HG02798 (cell line): Measurements from ENCODE around the gene RASSF5.

Experiments used
- ATAC-seq: cut with Tn5 transposase; IDR thresholded peaks from one replicate; pipeline ENCODE4 v1.9.1; 2021; ENCODE audit warnings: mild to moderate bottlenecking; ENCODE audit not compliant: unreplicated experiment, poor library complexity

The RASSF5 gene, protein sequence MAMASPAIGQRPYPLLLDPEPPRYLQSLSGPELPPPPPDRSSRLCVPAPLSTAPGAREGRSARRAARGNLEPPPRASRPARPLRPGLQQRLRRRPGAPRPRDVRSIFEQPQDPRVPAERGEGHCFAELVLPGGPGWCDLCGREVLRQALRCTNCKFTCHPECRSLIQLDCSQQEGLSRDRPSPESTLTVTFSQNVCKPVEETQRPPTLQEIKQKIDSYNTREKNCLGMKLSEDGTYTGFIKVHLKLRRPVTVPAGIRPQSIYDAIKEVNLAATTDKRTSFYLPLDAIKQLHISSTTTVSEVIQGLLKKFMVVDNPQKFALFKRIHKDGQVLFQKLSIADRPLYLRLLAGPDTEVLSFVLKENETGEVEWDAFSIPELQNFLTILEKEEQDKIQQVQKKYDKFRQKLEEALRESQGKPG

DNA sequence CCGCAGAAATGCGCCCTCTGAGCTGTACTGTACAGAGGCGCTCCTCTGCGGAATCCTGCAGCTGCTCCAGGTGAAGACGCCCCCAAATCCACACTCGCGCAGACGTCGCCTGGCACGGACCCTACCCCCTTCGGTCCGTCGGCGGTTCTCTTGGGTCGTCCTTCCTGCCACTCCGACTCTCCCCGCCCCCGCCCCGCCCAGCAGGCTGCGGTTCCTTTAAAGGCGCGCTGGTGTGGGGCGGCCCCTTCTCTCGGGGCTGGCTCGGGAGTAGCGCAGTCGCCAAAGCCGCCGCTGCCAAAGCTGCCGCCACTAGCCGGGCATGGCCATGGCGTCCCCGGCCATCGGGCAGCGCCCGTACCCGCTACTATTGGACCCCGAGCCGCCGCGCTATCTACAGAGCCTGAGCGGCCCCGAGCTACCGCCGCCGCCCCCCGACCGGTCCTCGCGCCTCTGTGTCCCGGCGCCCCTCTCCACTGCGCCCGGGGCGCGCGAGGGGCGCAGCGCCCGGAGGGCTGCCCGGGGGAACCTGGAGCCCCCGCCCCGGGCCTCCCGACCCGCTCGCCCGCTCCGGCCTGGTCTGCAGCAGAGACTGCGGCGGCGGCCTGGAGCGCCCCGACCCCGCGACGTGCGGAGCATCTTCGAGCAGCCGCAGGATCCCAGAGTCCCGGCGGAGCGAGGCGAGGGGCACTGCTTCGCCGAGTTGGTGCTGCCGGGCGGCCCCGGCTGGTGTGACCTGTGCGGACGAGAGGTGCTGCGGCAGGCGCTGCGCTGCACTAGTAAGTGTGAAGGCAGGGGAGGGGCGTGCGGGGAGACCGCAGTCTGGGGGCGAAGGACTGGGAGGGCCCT is at the start of gene RASSF5:
TSS of gene RASSF5 (plus strand) at position 248 of the 846 bp plus-strand sequence. CDS start at position 320, 72 bp downstream.
- ATAC-seq = peak; percentile 63

GRCh38 chr1:206459703-206460102 is 47.6 kb upstream of the RASSF5 start:
- no peak for ATAC-seq

- no peak for ATAC-seq
These were observed 46.4 kb upstream of the RASSF5 start for GRCh38 chr1:206460836-206461426.

- peak; percentile 64 for ATAC-seq
These were observed 45.5 kb upstream of the RASSF5 start for GRCh38 chr1:206461602-206462455.

DNA sequence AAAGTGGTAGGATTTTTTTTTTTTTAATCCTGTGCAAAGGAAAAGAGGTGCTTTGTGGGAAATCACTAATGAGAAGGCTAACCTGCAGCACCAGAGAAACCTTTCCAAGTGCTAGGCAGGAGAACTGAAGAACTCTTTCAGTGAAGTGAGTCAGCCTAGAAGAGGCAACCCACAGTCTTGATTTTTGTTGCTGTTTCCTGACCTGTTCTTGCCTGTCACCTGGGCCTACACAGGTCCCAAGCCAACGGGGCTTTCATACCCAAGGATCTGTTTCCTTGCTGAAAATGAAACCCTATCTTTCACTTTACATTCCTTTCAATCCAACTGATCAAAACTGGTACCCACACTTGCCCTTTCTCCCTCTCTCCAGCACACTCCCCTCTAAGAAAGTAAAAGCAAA is 44.2 kb upstream of the RASSF5 start:
- ATAC-seq = no peak

DNA sequence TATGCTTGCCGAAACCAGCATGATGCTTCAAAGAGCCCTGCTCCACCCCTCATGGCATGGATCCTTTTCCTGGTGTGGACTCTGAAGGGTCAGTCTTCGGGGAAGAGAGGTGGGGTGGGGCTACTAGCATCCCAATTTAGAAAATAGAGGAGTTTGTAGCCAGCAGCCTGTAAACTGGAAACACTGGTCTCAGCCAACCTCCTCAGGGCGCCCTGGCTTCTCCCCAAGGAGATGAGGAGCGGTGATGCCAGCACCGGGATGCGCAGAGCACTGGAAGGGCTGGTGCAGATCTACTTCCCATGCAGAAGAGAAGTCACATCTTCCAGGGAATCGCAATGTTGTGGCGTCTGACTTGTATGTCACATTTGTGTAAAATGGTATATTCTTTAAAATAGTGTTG is 43.4 kb upstream of the RASSF5 start:
- no peak for ATAC-seq

DNA sequence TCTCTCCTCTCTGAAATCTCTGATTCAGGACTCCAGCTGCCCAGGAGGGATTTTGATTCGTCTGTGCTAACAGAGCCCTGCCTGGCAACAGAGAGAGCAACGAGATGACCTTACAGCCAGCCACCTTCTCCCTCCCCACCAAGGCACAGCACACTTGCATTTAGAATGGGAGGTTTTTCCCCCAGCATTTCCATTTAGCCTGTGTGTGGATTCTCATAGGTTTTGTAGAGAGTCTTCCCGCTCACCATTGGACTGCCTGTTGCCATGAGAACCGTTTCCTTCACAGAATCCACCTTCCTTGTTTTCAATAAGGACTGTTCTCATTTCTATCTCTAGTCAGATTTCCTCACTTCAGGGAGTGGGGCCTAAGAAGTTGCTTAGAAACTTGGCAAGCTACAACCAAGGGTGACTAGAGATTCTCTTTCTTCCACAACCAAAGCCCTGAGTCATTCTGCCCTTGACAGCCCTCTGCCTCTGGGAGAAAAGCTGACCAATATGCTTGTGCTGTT is 42.8 kb upstream of the RASSF5 start:
- no peak for ATAC-seq

DNA sequence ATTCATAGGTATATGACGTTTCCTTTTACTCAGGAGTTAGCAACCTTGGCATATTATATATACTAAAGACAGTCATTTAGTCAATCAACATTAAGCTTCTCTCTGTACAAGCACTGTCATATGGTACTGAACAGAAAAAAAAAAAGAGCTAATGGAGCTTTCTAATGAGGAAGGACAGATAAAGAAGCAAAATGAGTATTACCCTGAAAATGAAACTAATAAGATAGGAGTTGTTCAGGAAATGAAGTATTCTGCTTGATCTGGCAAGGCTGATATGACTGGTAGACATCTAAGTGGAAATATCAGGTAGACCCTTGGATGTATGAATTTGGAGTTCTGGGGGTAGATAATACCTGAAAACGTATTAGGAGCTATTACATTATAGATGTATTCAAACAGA is 41.4 kb upstream of the RASSF5 start:
- ATAC-seq = no peak

GRCh38 chr1:206466840-206467649 is 40.3 kb upstream of the RASSF5 start:
- ATAC-seq = no peak

GRCh38 chr1:206467915-206468314 is 39.4 kb upstream of the RASSF5 start:
- ATAC-seq = no peak

DNA sequence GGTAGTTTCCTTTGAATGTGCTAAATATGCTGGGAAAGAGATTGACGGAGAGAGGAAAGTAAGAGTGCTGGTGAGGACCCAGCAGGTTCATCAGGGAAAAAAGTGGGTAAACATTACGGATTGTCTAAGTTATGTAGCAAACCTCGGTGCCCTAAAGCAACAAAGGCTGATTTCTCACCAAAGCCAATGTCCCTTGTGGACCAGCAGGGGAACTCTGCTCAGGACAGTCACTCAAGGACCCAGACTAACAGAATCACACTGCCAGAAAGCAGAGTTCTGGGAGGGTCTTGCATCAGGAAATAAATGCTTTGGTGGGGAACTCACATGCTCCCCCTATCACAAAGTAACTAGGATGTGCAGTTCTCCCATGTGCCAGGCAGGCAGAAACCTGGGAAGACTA is 38.8 kb upstream of the RASSF5 start:
- ATAC-seq = no peak

DNA sequence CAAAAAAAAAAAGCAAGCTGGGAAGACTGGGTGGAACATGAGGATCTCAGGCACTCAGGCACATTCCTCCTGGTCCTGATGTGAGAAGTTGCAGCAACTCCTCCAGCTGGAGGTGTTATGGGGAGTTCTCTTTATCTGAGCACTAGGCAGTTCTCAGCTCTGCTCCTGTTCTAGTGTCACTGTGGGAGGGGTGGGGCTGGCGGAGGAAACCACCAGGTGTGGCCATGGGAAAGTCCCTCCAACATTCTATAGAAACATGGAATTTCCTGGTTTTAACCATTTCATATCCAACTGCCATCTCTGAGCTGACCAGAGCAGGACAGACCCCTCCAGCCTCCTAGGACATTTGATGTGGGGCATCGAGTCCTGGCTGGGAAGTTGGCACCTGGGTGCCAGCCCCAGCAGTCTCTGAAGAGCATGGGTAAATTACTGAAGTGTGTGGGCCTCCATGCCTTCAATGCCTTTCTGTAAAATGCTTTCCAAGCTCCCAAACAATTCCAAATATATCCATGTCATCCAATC is 37.9 kb upstream of the RASSF5 start:
- ATAC-seq = peak; percentile 23

DNA sequence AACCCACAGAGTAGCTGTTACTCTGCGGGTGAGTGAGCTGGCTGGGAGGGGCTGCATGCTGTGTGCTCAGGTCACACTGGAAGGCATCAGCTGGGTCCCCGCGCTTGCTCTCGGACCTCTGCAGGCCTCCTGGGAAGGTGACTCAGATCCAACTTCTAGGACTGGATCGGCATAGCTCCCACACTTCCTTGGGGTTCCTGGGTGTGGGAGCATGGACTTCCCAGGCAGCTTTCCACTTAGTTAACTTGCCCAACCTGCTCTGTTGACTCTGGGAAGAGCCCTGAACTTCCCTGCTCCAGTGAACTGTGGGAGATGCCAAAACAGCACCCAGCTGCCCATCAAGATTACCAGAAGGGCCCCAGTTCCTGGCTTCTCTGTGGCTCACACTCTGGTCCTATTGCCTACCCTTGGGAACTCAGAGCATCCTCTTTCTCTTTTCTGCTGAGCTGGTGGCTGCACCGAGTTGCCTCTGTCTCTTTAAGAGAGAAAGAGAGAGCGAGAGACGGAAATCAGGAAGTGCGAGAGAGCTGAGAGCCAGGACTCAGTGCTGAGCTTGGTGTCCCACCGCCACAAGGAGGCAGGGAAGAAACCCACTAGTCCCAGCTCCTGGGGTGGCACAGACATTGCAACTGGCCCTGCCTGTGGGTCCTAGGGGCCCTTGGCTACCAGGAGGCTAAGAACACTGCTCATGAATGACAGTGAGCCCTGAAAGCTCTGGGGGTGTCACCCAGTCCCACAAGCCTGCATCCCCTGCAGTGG is 37.2 kb upstream of the RASSF5 start, which contains the start of gene IKBKE:
TSS of gene IKBKE (plus strand) at position 544 of the 759 bp plus-strand sequence. CDS start 2,752 bp downstream, outside the sequence.
- peak; percentile 69 for ATAC-seq

DNA sequence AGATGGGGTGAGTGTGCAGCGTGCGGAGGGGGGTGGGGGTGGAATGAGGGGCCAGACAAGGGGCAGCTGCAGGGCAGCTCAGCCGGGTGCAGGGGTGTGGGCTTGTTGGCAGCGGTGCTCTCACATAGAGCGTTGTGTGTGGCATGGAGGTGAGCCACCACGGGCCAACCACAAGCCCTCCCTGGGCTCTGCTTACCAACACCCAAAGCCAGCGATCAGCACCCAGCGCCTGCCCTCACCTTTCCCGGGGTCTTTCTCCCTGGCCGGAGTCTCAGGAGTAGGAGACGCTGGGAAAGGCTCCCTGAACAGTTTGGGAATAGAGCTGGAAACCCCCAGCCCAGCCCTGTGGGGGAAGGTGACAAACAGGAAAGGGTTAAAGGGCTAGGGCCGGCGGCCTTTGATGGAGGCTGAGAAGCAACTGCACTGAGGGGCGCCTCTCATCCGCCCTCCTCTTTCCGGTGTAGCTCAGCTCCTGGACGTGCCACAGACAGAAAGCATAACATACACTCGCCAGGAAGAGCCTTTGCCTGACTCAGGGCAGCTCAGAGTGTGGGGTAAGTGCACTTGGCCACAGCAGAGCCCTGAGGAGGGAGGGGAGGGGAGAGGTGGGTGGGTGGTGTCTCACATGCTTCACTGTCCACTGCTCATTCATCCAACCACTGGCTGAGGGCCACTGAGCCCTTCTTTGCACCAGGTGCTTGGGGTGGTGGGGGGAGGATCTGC is 36.5 kb upstream of the RASSF5 start:
- ATAC-seq = peak; percentile 32

DNA sequence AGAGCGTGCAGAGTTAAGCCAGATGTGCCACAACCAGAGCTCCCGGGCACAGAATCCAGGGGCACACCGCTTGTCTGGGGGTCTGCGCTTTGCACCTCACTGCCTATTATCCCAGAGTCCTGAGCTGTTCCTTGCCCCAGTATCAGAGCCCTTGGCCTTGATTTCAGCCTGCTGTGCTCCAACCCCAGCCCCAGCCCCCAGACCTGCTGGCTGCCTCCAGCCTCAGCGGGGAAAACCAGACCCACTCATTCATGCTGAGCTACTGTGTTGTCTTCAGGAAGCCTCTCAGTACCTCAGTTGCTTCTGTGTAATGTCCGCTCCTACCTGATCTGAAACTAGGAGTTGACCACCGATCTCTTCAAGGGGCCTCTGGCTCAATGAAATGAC is 35.9 kb upstream of the RASSF5 start:
- ATAC-seq = peak; percentile 23

GRCh38 chr1:206472024-206472423 is 35.3 kb upstream of the RASSF5 start:
- ATAC-seq = no peak

- no peak for ATAC-seq
These were observed 34.9 kb upstream of the RASSF5 start for GRCh38 chr1:206472454-206472853.
